Measurements from ENCODE around the gene FAM234B. TPM values are rescaled to one million over a fixed set of nuclear protein-coding genes. Genes with fewer than 3 reads are reported as not detected.

Gene FAM234B
- total RNA-seq, 2 experiments from 2014 or later, result 7.4 to 7.7 TPM

DNA sequence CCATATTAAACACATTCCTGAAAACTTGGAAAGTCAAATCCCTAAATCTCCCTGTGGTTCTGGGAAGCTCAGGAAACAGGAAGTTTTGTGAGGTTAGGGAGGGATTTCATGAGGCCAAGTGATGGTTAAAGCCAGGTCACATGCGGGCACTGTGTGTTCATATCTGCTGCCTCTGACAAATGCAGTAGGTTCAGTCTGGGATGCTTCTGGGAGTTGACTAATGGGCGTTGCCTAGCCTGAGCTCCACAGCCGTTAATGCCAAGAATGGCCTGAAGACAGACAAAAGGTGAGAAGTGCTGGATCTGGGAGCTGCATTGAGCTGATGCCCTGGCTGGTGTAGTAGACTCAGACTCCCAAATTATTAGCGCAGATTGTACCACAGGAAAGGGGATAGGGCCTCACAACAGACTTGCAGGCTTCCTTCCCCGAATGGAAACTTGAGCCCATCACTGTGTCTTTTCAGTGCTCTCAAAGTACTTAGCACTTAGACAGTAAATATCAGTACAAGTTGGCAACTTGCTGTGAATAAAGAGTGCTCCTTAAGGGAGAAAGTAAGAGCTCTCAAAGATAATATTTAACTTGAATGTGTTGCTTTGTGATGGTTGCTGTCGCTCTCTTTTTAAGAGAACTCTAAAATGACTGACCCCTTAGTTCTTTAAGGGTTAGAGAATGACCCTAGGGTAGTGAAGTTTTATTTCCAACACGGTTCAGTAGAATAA lies 41.9 kb downstream of the FAM234B start:
- H3K4me3 Mint-ChIP-seq, result no peak overlapping the region
- H3K4me1 Mint-ChIP-seq (ENCODE audit: low read depth), result peaks cover 8% of the 10 kb centered on the region
- no peaks in the 10 kb centered on the region for H3K27me3 Mint-ChIP-seq (ENCODE audit: low read depth)
- H3K27ac Mint-ChIP-seq, result no peak overlapping the region
- peaks cover 2% of the 10 kb centered on the region for H3K36me3 Mint-ChIP-seq (ENCODE audit: low read depth)
- H3K9me3 Mint-ChIP-seq, result no peaks in the 10 kb centered on the region
- DNase-seq, result no peak
- CTCF ChIA-PET, result no interaction called here
- intact Hi-C loops (cut with micrococcal nuclease), result no loop called here

GRCh38 chr12:13087766-13088165 lies 43.6 kb downstream of the FAM234B start:
- CTCF ChIA-PET, result interaction anchor here (0.7 to 1.6 kb wide), 3 partner anchors 171 to 336 kb away, joined by 3 to 5 read pairs (median 3); no protein-coding TSS in a partner anchor
- H3K27ac Mint-ChIP-seq, result no peak overlapping the region
- no peaks in the 10 kb centered on the region for H3K9me3 Mint-ChIP-seq
- intact Hi-C loops (cut with micrococcal nuclease), result no loop called here
- peaks cover 2% of the 10 kb centered on the region for H3K36me3 Mint-ChIP-seq (ENCODE audit: low read depth)
- no peak overlapping the region for H3K4me3 Mint-ChIP-seq
- no peaks in the 10 kb centered on the region for H3K27me3 Mint-ChIP-seq (ENCODE audit: low read depth)
- H3K4me1 Mint-ChIP-seq (ENCODE audit: low read depth), result peaks cover 8% of the 10 kb centered on the region
- no peak for DNase-seq

DNA sequence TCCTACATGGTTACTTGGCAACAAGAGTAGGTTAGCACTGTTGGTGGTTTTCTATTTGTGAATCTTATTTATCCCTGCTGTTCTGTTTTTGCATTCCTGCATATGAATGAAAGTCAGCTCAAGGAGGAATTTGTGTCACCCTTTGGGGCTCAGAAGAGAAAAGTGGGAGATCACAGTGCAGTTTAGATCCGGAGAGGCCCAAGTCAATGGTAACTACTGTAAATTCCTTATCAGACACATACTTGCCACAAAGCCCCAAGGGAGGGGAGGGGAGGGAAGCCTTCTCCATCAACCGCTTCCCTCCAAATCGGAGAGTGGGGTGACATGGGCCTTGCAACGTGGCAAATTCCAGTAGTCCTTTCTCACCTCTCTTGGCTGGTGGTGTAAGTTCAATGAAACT lies 44.3 kb downstream of the FAM234B start:
- DNase-seq, result no peak
- CTCF ChIA-PET, result interaction anchor here (0.7 to 1.6 kb wide), 3 partner anchors 124 to 336 kb away, joined by 3 read pairs; no protein-coding TSS in a partner anchor
- Mint-ChIP-seq H3K36me3 (ENCODE audit: low read depth) (no peaks in the 10 kb centered on the region), H3K27me3 (ENCODE audit: low read depth) (no peaks in the 10 kb centered on the region), H3K4me3 (no peak overlapping the region), H3K27ac (no peak overlapping the region), H3K9me3 (no peaks in the 10 kb centered on the region), H3K4me1 (ENCODE audit: low read depth) (peaks cover 8% of the 10 kb centered on the region)
- intact Hi-C loops (cut with micrococcal nuclease), result no loop called here

- Mint-ChIP-seq H3K4me1 (ENCODE audit: low read depth) (peaks cover 6% of the 10 kb centered on the region), H3K27ac (no peak overlapping the region)
- CTCF ChIA-PET, result interaction anchor here (1.0 kb wide), 1 partner anchor 9 kb away, joined by 3 read pairs; no protein-coding TSS in a partner anchor
Measured at GRCh38 chr12:13090054-13090453, 45.9 kb downstream of the FAM234B start.

DNA sequence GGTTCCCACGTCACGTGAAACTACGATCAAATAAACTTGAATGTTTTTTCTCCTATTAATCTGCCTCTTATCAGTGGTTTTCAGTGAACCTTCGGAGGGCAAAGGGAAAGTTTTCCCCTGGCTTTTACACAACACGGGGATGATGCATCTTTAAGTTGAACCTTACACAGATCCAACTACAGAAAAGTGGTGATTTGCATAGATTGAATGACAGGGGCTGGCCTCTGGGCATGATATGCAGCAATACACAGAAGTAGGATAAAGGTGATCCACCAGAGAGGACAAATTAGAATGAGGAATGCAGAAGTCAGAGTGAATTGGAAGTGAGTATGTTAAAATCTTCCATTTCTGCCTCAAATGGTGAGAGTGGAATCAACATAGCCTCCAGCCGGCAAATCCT lies 47.7 kb downstream of the FAM234B start:
- Mint-ChIP-seq H3K4me1 (ENCODE audit: low read depth) (no peaks in the 10 kb centered on the region), H3K27me3 (ENCODE audit: low read depth) (no peaks in the 10 kb centered on the region), H3K27ac (no peak overlapping the region), H3K4me3 (no peak overlapping the region), H3K36me3 (ENCODE audit: low read depth) (no peaks in the 10 kb centered on the region), H3K9me3 (no peaks in the 10 kb centered on the region)
- intact Hi-C loops (cut with micrococcal nuclease), result no loop called here
- DNase-seq, result no peak
- CTCF ChIA-PET, result interaction anchor here (0.8 kb wide), 1 partner anchor 105 kb away, joined by 3 read pairs; no protein-coding TSS in a partner anchor

More at GRCh38 chr12:13090054-13090453, 45.9 kb downstream of the FAM234B start:
- Mint-ChIP-seq H3K27me3 (ENCODE audit: low read depth) (no peaks in the 10 kb centered on the region), H3K36me3 (ENCODE audit: low read depth) (no peaks in the 10 kb centered on the region), H3K9me3 (no peaks in the 10 kb centered on the region), H3K4me3 (no peak overlapping the region)
- no peak for DNase-seq
- intact Hi-C loops (cut with micrococcal nuclease), result no loop called here

DNA sequence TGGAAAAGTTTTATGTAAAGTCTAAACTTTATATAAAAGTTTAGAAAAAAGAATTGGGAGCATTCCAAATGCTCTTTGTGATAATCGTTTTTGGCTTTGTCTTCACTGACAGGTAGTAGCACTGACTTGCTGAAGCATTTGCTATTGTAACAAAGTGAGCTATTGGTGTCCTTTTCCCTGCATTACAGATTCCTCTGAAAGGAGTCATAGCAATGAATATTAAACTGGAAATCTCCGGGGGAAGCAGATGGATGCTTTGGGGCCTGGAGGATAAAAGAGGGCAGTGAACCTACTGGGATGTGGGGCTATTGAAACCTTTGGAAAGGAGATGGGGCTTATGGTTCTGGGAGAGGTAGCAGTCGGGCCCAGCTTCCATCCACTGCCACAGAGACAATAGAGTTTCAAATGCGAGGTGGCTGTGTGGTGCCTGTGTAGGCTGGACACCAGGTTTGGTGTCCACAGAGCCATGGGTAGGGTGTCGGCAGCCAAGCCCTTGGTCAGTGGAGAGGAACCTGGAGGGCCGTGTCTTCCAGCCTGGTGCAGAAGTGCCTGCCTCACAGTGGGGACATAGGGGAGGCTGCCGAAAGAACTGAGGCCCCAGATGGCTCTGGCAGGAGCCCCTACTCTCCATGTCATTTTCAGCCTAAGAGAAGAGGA lies 49.1 kb downstream of the FAM234B start:
- DNase-seq, result no peak
- CTCF ChIA-PET, result interaction anchor here (0.6 to 5.0 kb wide), 5 partner anchors 14 to 384 kb away, joined by 3 to 43 read pairs (median 3); no protein-coding TSS in a partner anchor
- intact Hi-C loops (cut with micrococcal nuclease), result no loop called here
- H3K4me3 Mint-ChIP-seq, result no peak overlapping the region
- no peaks in the 10 kb centered on the region for H3K9me3 Mint-ChIP-seq
- no peaks in the 10 kb centered on the region for H3K36me3 Mint-ChIP-seq (ENCODE audit: low read depth)
- peaks cover 5% of the 10 kb centered on the region for H3K4me1 Mint-ChIP-seq (ENCODE audit: low read depth)
- no peaks in the 10 kb centered on the region for H3K27me3 Mint-ChIP-seq (ENCODE audit: low read depth)
- H3K27ac Mint-ChIP-seq, result no peak overlapping the region

- H3K36me3 Mint-ChIP-seq (ENCODE audit: low read depth), result no peaks in the 10 kb centered on the region
- DNase-seq, result no peak
- H3K9me3 Mint-ChIP-seq, result no peaks in the 10 kb centered on the region
- H3K27ac Mint-ChIP-seq, result no peak overlapping the region
- no peak overlapping the region for H3K4me3 Mint-ChIP-seq
- no peaks in the 10 kb centered on the region for H3K27me3 Mint-ChIP-seq (ENCODE audit: low read depth)
- H3K4me1 Mint-ChIP-seq (ENCODE audit: low read depth), result peaks cover 10% of the 10 kb centered on the region
- intact Hi-C loops (cut with micrococcal nuclease), result no loop called here
- CTCF ChIA-PET, result interaction anchor here (0.6 to 5.0 kb wide), 3 partner anchors 13 to 383 kb away, joined by 3 to 43 read pairs (median 3); no protein-coding TSS in a partner anchor
Measured at GRCh38 chr12:13093848-13094220, 49.7 kb downstream of the FAM234B start.

DNA sequence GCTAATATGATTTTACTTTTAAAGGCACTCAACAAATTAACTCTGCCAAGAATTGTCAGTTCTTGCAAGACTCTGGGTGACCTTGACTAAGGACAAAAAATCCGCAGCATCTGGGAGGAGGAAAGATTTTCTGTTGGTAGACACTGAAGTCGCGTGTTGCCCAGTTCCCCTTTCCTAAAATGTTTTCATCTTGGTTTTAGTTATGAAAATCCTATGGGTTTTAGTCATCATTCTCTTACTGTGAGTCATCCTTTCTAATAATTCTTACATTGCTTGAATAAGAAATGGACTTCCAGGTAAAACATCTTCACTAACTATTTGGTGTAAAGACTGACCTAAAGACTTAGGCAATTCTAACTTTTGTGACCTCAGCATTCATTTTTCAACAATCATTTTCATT lies 50.2 kb downstream of the FAM234B start:
- Mint-ChIP-seq H3K4me3 (no peak overlapping the region), H3K9me3 (no peaks in the 10 kb centered on the region), H3K36me3 (ENCODE audit: low read depth) (no peaks in the 10 kb centered on the region), H3K27ac (no peak overlapping the region), H3K4me1 (ENCODE audit: low read depth) (peaks cover 16% of the 10 kb centered on the region), H3K27me3 (ENCODE audit: low read depth) (no peaks in the 10 kb centered on the region)
- intact Hi-C loops (cut with micrococcal nuclease), result no loop called here
- no peak for DNase-seq
- CTCF ChIA-PET, result interaction anchor here (5.0 kb wide), 1 partner anchor 118 kb away, joined by 43 read pairs; no protein-coding TSS in a partner anchor

GRCh38 chr12:13095266-13095995 lies 51.2 kb downstream of the FAM234B start:
- intact Hi-C loops (cut with micrococcal nuclease), result no loop called here
- Mint-ChIP-seq H3K36me3 (ENCODE audit: low read depth) (no peaks in the 10 kb centered on the region), H3K27ac (no peak overlapping the region), H3K9me3 (no peaks in the 10 kb centered on the region), H3K4me1 (ENCODE audit: low read depth) (peaks cover 23% of the 10 kb centered on the region), H3K4me3 (no peak overlapping the region), H3K27me3 (ENCODE audit: low read depth) (no peaks in the 10 kb centered on the region)
- no peak for DNase-seq
- CTCF ChIA-PET, result interaction anchor here (0.6 to 5.0 kb wide), 2 partner anchors 117 to 242 kb away, joined by 6 to 43 read pairs; no protein-coding TSS in a partner anchor

DNA sequence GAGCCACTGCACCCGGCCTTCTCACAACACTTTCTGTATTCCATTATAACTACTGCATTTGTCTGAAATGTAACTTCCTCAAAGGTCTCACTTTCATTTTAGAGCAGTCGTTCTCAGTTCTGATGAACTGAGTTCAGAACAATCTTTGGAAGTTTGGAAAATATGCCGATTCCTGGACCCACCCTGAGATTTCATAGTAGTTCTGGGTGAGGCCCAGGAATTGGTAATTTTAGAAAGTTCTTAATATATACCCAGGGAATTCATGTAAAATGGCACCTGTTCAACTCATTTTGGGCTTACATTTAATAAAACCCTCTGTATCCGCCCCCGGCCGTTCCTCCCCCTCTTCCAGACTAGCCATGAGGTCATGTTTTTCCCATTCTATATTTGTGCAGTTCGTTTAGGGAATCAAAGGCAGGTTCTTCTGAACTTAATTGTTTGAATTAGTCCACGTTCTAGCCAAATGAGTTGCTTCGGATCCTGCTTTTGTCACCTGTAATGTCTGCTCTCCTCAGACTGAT lies 53.4 kb downstream of the FAM234B start:
- no peaks in the 10 kb centered on the region for H3K9me3 Mint-ChIP-seq
- DNase-seq, result no peak
- intact Hi-C loops (cut with micrococcal nuclease), result loop anchor here (1.0 kb wide), 6 partner anchors 111 to 308 kb away; no protein-coding TSS in a partner anchor
- CTCF ChIA-PET, result interaction anchor here (0.6 to 5.7 kb wide), 6 partner anchors 63 to 181 kb away, joined by 3 to 147 read pairs (median 10); no protein-coding TSS in a partner anchor
- no peaks in the 10 kb centered on the region for H3K36me3 Mint-ChIP-seq (ENCODE audit: low read depth)
- H3K27ac Mint-ChIP-seq, result peak overlapping the region; percentile 44
- no peaks in the 10 kb centered on the region for H3K27me3 Mint-ChIP-seq (ENCODE audit: low read depth)
- H3K4me3 Mint-ChIP-seq, result peak overlapping the region; percentile 25
- peaks cover 38% of the 10 kb centered on the region for H3K4me1 Mint-ChIP-seq (ENCODE audit: low read depth)

- Mint-ChIP-seq H3K36me3 (ENCODE audit: low read depth) (no peaks in the 10 kb centered on the region), H3K27ac (no peak overlapping the region), H3K27me3 (ENCODE audit: low read depth) (no peaks in the 10 kb centered on the region), H3K9me3 (no peaks in the 10 kb centered on the region), H3K4me3 (no peak overlapping the region), H3K4me1 (ENCODE audit: low read depth) (peaks cover 49% of the 10 kb centered on the region)
- no peak for DNase-seq
- intact Hi-C loops (cut with micrococcal nuclease), result no loop called here
- CTCF ChIA-PET, result interaction anchor here (0.8 to 5.7 kb wide), 7 partner anchors 9 to 183 kb away, joined by 3 to 147 read pairs (median 4); no protein-coding TSS in a partner anchor
Measured at GRCh38 chr12:13099066-13099843, 55.1 kb downstream of the FAM234B start.
